NCI-H748 (cell line): Measurements from ENCODE around the gene SPOP.
"Not testable (repeated sequence)": the region's sequence is repeated elsewhere in the genome, so short reads cannot be mapped to it uniquely, and the experiment has no call there.

Experiments
- DNase-seq: peaks from one replicate; lab custom pipeline; 2025; ENCODE audit not compliant: unreplicated experiment; lab: John Stamatoyannopoulos, UW

Gene SPOP

GRCh38 chr17:49696233-49696761, 18.4 kb upstream of the SPOP start:
- no peak for DNase-seq

GRCh38 chr17:49695698-49696232, 17.9 kb upstream of the SPOP start:
- DNase-seq, result no peak

- peak; percentile 49 for DNase-seq
These were observed 17.2 kb upstream of the SPOP start for GRCh38 chr17:49694847-49695697.

- DNase-seq, result no peak
These were observed 14.9 kb upstream of the SPOP start for GRCh38 chr17:49692751-49693150.

- no peak for DNase-seq
These were observed 13.8 kb upstream of the SPOP start for GRCh38 chr17:49691677-49692191.

GRCh38 chr17:49691086-49691676, 13.3 kb upstream of the SPOP start:
- no peak for DNase-seq

GRCh38 chr17:49690256-49690655, 12.4 kb upstream of the SPOP start:
- no peak for DNase-seq

- DNase-seq, result no peak
These were observed 11.0 kb upstream of the SPOP start for GRCh38 chr17:49688848-49689247.

GRCh38 chr17:49687878-49688491, 10.1 kb upstream of the SPOP start:
- no peak for DNase-seq

- no peak for DNase-seq
These were observed 3.4 kb upstream of the SPOP start for GRCh38 chr17:49681106-49681979.

GRCh38 chr17:49680314-49680713, 2.4 kb upstream of the SPOP start:
- DNase-seq, result no peak

GRCh38 chr17:49677134-49677932, 564 bp downstream of the SPOP start:
- DNase-seq, result peak; percentile 93

- no peak for DNase-seq
These were observed 1.5 kb downstream of the SPOP start for GRCh38 chr17:49676276-49676868.

GRCh38 chr17:49674507-49674906, 3.4 kb downstream of the SPOP start:
- DNase-seq, result no peak

GRCh38 chr17:49673679-49674078, 4.2 kb downstream of the SPOP start:
- DNase-seq, result not testable (repeated sequence)

GRCh38 chr17:49670641-49671040, 7.3 kb downstream of the SPOP start:
- no peak for DNase-seq

GRCh38 chr17:49670002-49670401, 7.9 kb downstream of the SPOP start:
- DNase-seq, result no peak

GRCh38 chr17:49667854-49668253, 10.0 kb downstream of the SPOP start:
- no peak for DNase-seq

GRCh38 chr17:49664706-49665211, 13.1 kb downstream of the SPOP start:
- DNase-seq, result no peak
